HCT116 (cell line): ENCODE results near the gene CNTROB. TPM values are rescaled to one million over a fixed set of nuclear protein-coding genes. Genes with fewer than 3 reads are reported as not detected.

ENCODE experiments used
- ATAC-seq: fragments of 200-7000 bp; cut with Tn5 transposase; 2 replicates; pipeline ENCODE4 v1.9.1; 2020; ENCODE audit warnings: mild to moderate bottlenecking, moderate library complexity
- BruUV-seq: library from RNA; stranded (reverse); fragments of 400-500 nt; replicated peaks from 2 replicates; lab custom pipeline; 2021; lab: Mats Ljungman, UMichigan
- CTCF ChIA-PET: fragments of 300-600 bp; sonication (Branson Sonifier 250); formaldehyde crosslinking; loops from one replicate; lab custom pipeline; 2021; ENCODE audit warnings: antibody characterized with exemption; lab: Charles Lee
- POLR2A ChIA-PET: fragments of 300-600, 350-600 bp; sonication (Branson Sonifier 250); formaldehyde crosslinking; loops from one replicate; lab custom pipeline; 2021; ENCODE audit warnings: antibody characterized with exemption; lab: Charles Lee
- RAD21 ChIA-PET, 2 experiments: fragments of 300-600 bp; sonication (Branson Sonifier 250); formaldehyde crosslinking; loops; one replicate each; lab custom pipeline; 2023; ENCODE audit warnings: low total read pairs in 2 of 2; ENCODE audit not compliant: uncharacterized antibody in 2 of 2, unreplicated experiment in 2 of 2, low non-redundant PET in 1 of 2; lab: Charles Lee
- DNase-seq: peaks from one replicate; pipeline ENCODE4 v3.0.0-alpha.2; 2010; ENCODE audit warnings: low read depth, low spot score
- H2AFZ ChIP-seq: fragments of 200-600 bp; shearing (Covaris generic), sonication (generic); 2 replicates; pipeline ENCODE4 v1.6.1; 2017; ENCODE audit warnings: low read depth, mixed run types, mixed read lengths, antibody characterized with exemption, low read length; ENCODE audit not compliant: poor library complexity, severe bottlenecking
- H3K27ac ChIP-seq: 2 replicates; pipeline ENCODE4 v1.5.1; 2012; ENCODE audit warnings: low read depth, low read length
- H3K27me3 ChIP-seq: fragments of 200-600 bp; sonication (generic); 2 replicates; pipeline ENCODE4 v1.6.1; 2016; ENCODE audit warnings: mixed run types, low read length, mixed read lengths; ENCODE audit not compliant: insufficient read depth
- H3K36me3 ChIP-seq, 2 experiments: fragments of 200-500 bp in 1 of 2; fragments of 200-600 bp in 1 of 2; sonication (Bioruptor generic) in 1 of 2; sonication (generic) in 1 of 2; 2 replicates each; pipeline versions ENCODE4 v1.5.1 to v1.6.1; 2014 to 2016; ENCODE audit warnings: low read length in 2 of 2, inconsistent platforms in 1 of 2, mixed read lengths in 1 of 2, mixed run types in 1 of 2; ENCODE audit not compliant: insufficient read depth in 2 of 2, control insufficient read depth in 1 of 2
- H3K4me1 ChIP-seq, 2 experiments: fragments of 200-600 bp in 1 of 2; sonication (generic) in 1 of 2; 2 replicates each; pipeline versions ENCODE4 v1.5.1 to v1.6.1; 2012 to 2017; ENCODE audit warnings: low read length in 2 of 2, inconsistent platforms in 1 of 2, mild to moderate bottlenecking in 1 of 2, mixed read lengths in 1 of 2, mixed run types in 1 of 2, moderate library complexity in 1 of 2; ENCODE audit not compliant: insufficient read depth in 2 of 2, control insufficient read depth in 1 of 2
- H3K4me2 ChIP-seq: fragments of 200-600 bp; sonication (generic); 2 replicates; pipeline ENCODE4 v1.6.1; 2017; ENCODE audit warnings: mixed run types, low read length, mixed read lengths
- H3K4me3 ChIP-seq, 2 experiments: fragments of 200-600 bp in 1 of 2; sonication (generic) in 1 of 2; replicated peaks in 1 of 2; 2 replicates each; pipeline ENCODE4 v1.5.1; 2011 to 2016; ENCODE audit warnings: low read length in 2 of 2, control low read depth in 1 of 2, low read depth in 1 of 2, mild to moderate bottlenecking in 1 of 2, mixed read lengths in 1 of 2, mixed run types in 1 of 2
- H3K79me2 ChIP-seq: fragments of 200-600 bp; sonication (generic); 2 replicates; pipeline ENCODE4 v1.6.1; 2017; ENCODE audit warnings: mild to moderate bottlenecking, mixed run types, low read length, moderate library complexity, mixed read lengths; ENCODE audit not compliant: insufficient read depth
- H3K9ac ChIP-seq: fragments of 200-600 bp; sonication (generic); 2 replicates; pipeline ENCODE4 v1.6.1; 2016; ENCODE audit warnings: low read length, mixed read lengths
- H3K9me2 ChIP-seq: fragments of 200-600 bp; sonication (generic), shearing (Covaris generic); 2 replicates; pipeline ENCODE4 v1.6.1; 2017; ENCODE audit warnings: mixed run types, mild to moderate bottlenecking, moderate library complexity; ENCODE audit not compliant: insufficient read depth
- H3K9me3 ChIP-seq, 2 experiments: fragments of 200-500 bp in 1 of 2; fragments of 200-600 bp in 1 of 2; sonication (Bioruptor generic) in 1 of 2; sonication (generic) in 1 of 2; 2 replicates each; pipeline ENCODE4 v1.6.1; 2014 to 2017; ENCODE audit warnings: low read length in 2 of 2, mixed read lengths in 2 of 2, inconsistent platforms in 1 of 2, low read depth in 1 of 2, mild to moderate bottlenecking in 1 of 2, mixed run types in 1 of 2, moderate library complexity in 1 of 2; ENCODE audit not compliant: control insufficient read depth in 1 of 2, insufficient read depth in 1 of 2
- H4K20me1 ChIP-seq: fragments of 200-600 bp; sonication (generic), shearing (Covaris generic); 2 replicates; pipeline ENCODE4 v1.6.1; 2017; ENCODE audit warnings: mixed run types, mild to moderate bottlenecking, moderate library complexity; ENCODE audit not compliant: insufficient read depth
- CBX3 ChIP-seq: IDR thresholded peaks from 2 replicates; pipeline ENCODE4 v1.6.1; 2012; ENCODE audit warnings: low read depth
- CEBPB ChIP-seq: IDR thresholded peaks from 2 replicates; pipeline ENCODE4 v1.6.1; 2012; ENCODE audit warnings: low read depth
- EGR1 ChIP-seq: IDR thresholded peaks from 2 replicates; pipeline ENCODE4 v1.6.1; 2012; ENCODE audit warnings: low read depth
- ELF1 ChIP-seq: IDR thresholded peaks from 2 replicates; pipeline ENCODE4 v1.6.1; 2012; ENCODE audit warnings: low read depth, borderline replicate concordance
- EZH2phosphoT487 ChIP-seq: fragments of 200-600 bp; IDR thresholded peaks from 2 replicates; pipeline ENCODE4 v1.6.1; 2018; ENCODE audit warnings: antibody characterized with exemption, borderline replicate concordance
- FOSL1 ChIP-seq: IDR thresholded peaks from 2 replicates; pipeline ENCODE4 v1.6.1; 2012; ENCODE audit warnings: low read depth
- JUND ChIP-seq: IDR thresholded peaks from 2 replicates; pipeline ENCODE4 v1.6.1; 2012
- POLR2A ChIP-seq: IDR thresholded peaks from 2 replicates; pipeline ENCODE4 v1.7.0; 2011; ENCODE audit warnings: borderline replicate concordance; ENCODE audit not compliant: insufficient read depth, insufficient read length; ENCODE audit errors: extremely low read depth
- RAD21 ChIP-seq: IDR thresholded peaks from 2 replicates; pipeline ENCODE4 v1.6.1; 2012; ENCODE audit warnings: low read depth, mild to moderate bottlenecking
- SIN3A ChIP-seq: IDR thresholded peaks from 2 replicates; pipeline ENCODE4 v1.6.1; 2012; ENCODE audit warnings: low read depth
- SP1 ChIP-seq: IDR thresholded peaks from 2 replicates; pipeline ENCODE4 v1.6.1; 2012; ENCODE audit warnings: low read depth
- SRF ChIP-seq: IDR thresholded peaks from 2 replicates; pipeline ENCODE4 v1.6.1; 2012; ENCODE audit warnings: low read depth
- TCF7L2 ChIP-seq: IDR thresholded peaks from 2 replicates; pipeline ENCODE4 v1.7.0; 2011; ENCODE audit warnings: borderline replicate concordance, inconsistent platforms; ENCODE audit not compliant: insufficient read depth, insufficient read length; ENCODE audit errors: extremely low read depth
- YY1 ChIP-seq: IDR thresholded peaks from 2 replicates; pipeline ENCODE4 v1.6.1; 2011; ENCODE audit warnings: low read length, low read depth, moderate library complexity, mild to moderate bottlenecking; ENCODE audit not compliant: insufficient replicate concordance; ENCODE audit errors: extremely low read depth
- ZFX ChIP-seq: fragments of 450-650 bp; IDR thresholded peaks from 2 replicates; pipeline ENCODE4 v1.6.1; 2017
- ZNF274 ChIP-seq: fragments of 200-500 bp; sonication (Bioruptor generic); IDR thresholded peaks from 2 replicates; pipeline ENCODE4 v1.6.1; 2014; ENCODE audit warnings: mild to moderate bottlenecking, low read depth, low read length, inconsistent platforms
- intact Hi-C: fragments of 100-400 bp; cut with micrococcal nuclease; formaldehyde crosslinking; loops from 2 replicates; pipeline ENCODE4 v1.10.0; 2022
- total RNA-seq: library from RNA; stranded (reverse); gene quantifications from one replicate; pipeline ENCODE4 v1.2.1, GENCODE V29; 2021; ENCODE audit not compliant: unreplicated experiment
- TF ChIP-seq, protein P1 (sequence below), 3 experiments: fragments of 200-600 bp in 1 of 3; sonication (generic) in 1 of 3; IDR thresholded peaks in 2 of 3; conservative IDR thresholded peaks in 1 of 3; 2 replicates each; pipeline ENCODE4 v1.5.1; 2012 to 2017; ENCODE audit warnings: low read depth in 2 of 3, low read length in 2 of 3, antibody characterized with exemption in 1 of 3, borderline replicate concordance in 1 of 3, control low read depth in 1 of 3, mild to moderate bottlenecking in 1 of 3, mixed read lengths in 1 of 3, mixed run types in 1 of 3, moderate library complexity in 1 of 3; ENCODE audit not compliant: insufficient read depth in 1 of 3
- TF ChIP-seq, protein P2 (sequence below): IDR thresholded peaks from 2 replicates; pipeline ENCODE4 v1.6.1; 2011; ENCODE audit warnings: mild to moderate bottlenecking, low read length, moderate library complexity; ENCODE audit not compliant: insufficient replicate concordance; ENCODE audit errors: extremely low read depth
- TF ChIP-seq, protein P3 (sequence below): IDR thresholded peaks from 2 replicates; pipeline ENCODE4 v1.6.1; 2012

Gene CNTROB
- total RNA-seq, 1 experiment from 2014 or later = 54.6 TPM

DNA sequence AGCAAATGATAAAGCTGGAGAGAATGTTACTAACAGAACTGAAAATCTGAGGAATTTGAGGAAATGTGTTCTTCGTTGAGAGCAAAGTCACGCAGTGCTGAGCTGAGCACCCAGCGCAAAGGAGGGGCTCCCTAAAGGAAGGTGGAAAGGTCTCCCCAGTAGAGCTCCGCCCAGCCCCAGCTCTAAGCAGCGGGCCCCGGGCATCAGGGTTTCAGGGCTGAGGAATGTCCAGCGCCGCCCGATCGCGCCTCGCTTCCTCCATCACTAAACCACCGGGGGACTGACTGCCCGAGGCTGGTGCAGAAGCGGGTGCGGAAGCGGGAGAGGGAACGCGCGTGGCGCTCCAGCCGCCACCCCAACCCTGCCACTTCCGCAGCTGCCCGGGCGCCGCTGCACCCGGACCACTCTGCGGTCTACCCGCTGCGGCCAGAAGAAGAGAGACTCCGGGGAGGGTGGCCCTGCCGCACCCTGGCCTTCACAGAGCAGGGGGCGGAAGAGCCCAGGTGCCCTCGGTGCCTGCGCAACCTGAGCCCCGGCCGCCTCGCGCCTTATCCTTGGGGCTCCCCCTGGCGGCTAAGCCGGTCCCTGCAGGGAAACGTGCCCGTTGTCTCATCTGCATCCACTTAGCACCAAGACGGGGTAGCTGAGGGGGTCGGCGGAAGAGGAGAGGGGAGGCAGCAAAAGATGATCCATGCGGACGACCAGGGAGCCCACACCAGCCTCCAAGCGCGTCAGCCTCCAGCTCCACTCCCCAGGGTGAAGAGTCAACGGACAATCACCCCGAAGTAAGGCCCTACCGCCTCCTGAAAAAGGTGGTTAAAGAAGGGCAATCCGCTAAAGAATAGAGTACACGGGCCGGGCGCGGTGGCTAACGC lies 58.0 kb downstream of the CNTROB start:
- intact Hi-C loops = loop anchor here (2.0 to 5.0 kb wide), 3 partner anchors 52 to 248 kb away; no protein-coding TSS in a partner anchor
- peak overlapping the region; percentile 92 for H3K4me2 ChIP-seq
- ATAC-seq = peak; percentile 88
- H3K9ac ChIP-seq = peak overlapping the region; percentile 71
- CTCF ChIA-PET = interaction anchor here (0.6 to 3.0 kb wide), 23 partner anchors 9 to 246 kb away, joined by 3 to 47 read pairs (median 4); partner anchors contain the start of genes CHD3, CNTROB, GUCY2D and NAA38
- POLR2A ChIA-PET = interaction anchor here (1.7 kb wide), 1 partner anchor 51 kb away, joined by 4 read pairs; no protein-coding TSS in a partner anchor
- BruUV-seq = no TSS peak
- no peaks in the 10 kb centered on the region for H3K79me2 ChIP-seq
- H3K36me3 ChIP-seq = no peaks in the 10 kb centered on the region
- peak overlapping the region; percentile 44 to 60 for H3K4me3 ChIP-seq
- H3K27me3 ChIP-seq = no peaks in the 10 kb centered on the region
- peak overlapping the region; percentile 57; the same call in 1 of the 2 replicates for H3K27ac ChIP-seq
- H3K9me2 ChIP-seq = no peaks in the 10 kb centered on the region
- H3K9me3 ChIP-seq = no peaks in the 10 kb centered on the region
- peak; percentile 63 for DNase-seq
- H4K20me1 ChIP-seq = no peaks in the 10 kb centered on the region
- peaks cover 10 to 29% of the 10 kb centered on the region in 2 experiments for H3K4me1 ChIP-seq
- H2AFZ ChIP-seq = peak overlapping the region; percentile 70
- RAD21 ChIA-PET = interaction anchor here (0.6 to 1.4 kb wide), 5 partner anchors 26 to 290 kb away, joined by 3 to 7 read pairs (median 4); no protein-coding TSS in a partner anchor
- TF ChIP-seq, protein P1, sequence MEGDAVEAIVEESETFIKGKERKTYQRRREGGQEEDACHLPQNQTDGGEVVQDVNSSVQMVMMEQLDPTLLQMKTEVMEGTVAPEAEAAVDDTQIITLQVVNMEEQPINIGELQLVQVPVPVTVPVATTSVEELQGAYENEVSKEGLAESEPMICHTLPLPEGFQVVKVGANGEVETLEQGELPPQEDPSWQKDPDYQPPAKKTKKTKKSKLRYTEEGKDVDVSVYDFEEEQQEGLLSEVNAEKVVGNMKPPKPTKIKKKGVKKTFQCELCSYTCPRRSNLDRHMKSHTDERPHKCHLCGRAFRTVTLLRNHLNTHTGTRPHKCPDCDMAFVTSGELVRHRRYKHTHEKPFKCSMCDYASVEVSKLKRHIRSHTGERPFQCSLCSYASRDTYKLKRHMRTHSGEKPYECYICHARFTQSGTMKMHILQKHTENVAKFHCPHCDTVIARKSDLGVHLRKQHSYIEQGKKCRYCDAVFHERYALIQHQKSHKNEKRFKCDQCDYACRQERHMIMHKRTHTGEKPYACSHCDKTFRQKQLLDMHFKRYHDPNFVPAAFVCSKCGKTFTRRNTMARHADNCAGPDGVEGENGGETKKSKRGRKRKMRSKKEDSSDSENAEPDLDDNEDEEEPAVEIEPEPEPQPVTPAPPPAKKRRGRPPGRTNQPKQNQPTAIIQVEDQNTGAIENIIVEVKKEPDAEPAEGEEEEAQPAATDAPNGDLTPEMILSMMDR (IDR thresholded peaks at IDR 0.05 in 2 of 3, conservative IDR thresholded peaks at IDR 0.05 in 1 of 3; ENCODE audit: borderline replicate concordance in 1 of 3, insufficient read depth in 1 of 3, low read depth in 2 of 3, low read length in 2 of 3) = peak; percentile 83 to 94 (median 90)
- TF ChIP-seq SP1 = no peak
- no peak for TF ChIP-seq ZNF274
- TF ChIP-seq ZFX = peak; percentile 50; the same call in 1 of the 2 replicates
- TF ChIP-seq RAD21 = peak; percentile 69
- TF ChIP-seq YY1 = no peak
- TF ChIP-seq JUND = no peak
- TF ChIP-seq POLR2A = peak; percentile 78
- TF ChIP-seq, protein P2, sequence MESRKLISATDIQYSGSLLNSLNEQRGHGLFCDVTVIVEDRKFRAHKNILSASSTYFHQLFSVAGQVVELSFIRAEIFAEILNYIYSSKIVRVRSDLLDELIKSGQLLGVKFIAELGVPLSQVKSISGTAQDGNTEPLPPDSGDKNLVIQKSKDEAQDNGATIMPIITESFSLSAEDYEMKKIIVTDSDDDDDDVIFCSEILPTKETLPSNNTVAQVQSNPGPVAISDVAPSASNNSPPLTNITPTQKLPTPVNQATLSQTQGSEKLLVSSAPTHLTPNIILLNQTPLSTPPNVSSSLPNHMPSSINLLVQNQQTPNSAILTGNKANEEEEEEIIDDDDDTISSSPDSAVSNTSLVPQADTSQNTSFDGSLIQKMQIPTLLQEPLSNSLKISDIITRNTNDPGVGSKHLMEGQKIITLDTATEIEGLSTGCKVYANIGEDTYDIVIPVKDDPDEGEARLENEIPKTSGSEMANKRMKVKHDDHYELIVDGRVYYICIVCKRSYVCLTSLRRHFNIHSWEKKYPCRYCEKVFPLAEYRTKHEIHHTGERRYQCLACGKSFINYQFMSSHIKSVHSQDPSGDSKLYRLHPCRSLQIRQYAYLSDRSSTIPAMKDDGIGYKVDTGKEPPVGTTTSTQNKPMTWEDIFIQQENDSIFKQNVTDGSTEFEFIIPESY = no peak
- no peak for TF ChIP-seq SRF
- TF ChIP-seq, protein P3, sequence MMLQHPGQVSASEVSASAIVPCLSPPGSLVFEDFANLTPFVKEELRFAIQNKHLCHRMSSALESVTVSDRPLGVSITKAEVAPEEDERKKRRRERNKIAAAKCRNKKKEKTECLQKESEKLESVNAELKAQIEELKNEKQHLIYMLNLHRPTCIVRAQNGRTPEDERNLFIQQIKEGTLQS = no peak
- peak; percentile 38; the same call in 1 of the 2 replicates for TF ChIP-seq EGR1
- peak; percentile 43; the same call in 1 of the 2 replicates for TF ChIP-seq ELF1
- TF ChIP-seq EZH2phosphoT487 = no peak
- TF ChIP-seq TCF7L2 = no peak
- TF ChIP-seq CBX3 = peak; percentile 80; the same call in 1 of the 2 replicates
- TF ChIP-seq SIN3A = 0 out of 2 replicates have a peak, but pooled peaks have one; percentile 17
- TF ChIP-seq CEBPB = no peak
- no peak for TF ChIP-seq FOSL1
